GM20000 (cell line): ENCODE results near the gene CCDC30.

Experiments used
- DNase-seq: peaks from one replicate; pipeline ENCODE4 v3.0.0; 2012; ENCODE audit warnings: low spot score
- CTCF ChIP-seq: IDR thresholded peaks from 2 replicates; pipeline ENCODE4 v1.5.1; 2012; ENCODE audit warnings: mild to moderate bottlenecking, control low read depth; ENCODE audit errors: extremely low read depth, missing control alignments

Gene CCDC30

GRCh38 chr1:42692911-42693310, 229.8 kb downstream of the CCDC30 start:
- no peak for TF ChIP-seq CTCF

GRCh38 chr1:42698081-42698813, 235.2 kb downstream of the CCDC30 start:
- no peak for TF ChIP-seq CTCF

More at GRCh38 chr1:42692911-42693310, 229.8 kb downstream of the CCDC30 start:
- DNase-seq = no peak

GRCh38 chr1:42700006-42700405, 236.9 kb downstream of the CCDC30 start:
- TF ChIP-seq CTCF = no peak
- no peak for DNase-seq

More at GRCh38 chr1:42698081-42698813, 235.2 kb downstream of the CCDC30 start:
- no peak for DNase-seq

GRCh38 chr1:42703888-42704464, 240.9 kb downstream of the CCDC30 start:
- no peak for TF ChIP-seq CTCF
- DNase-seq = no peak
